HepG2 (cell line): ENCODE measurements around the gene PTF1A. TPM values are rescaled to one million over a fixed set of nuclear protein-coding genes. Genes with fewer than 3 reads are reported as not detected.

Source experiments
- ATAC-seq: fragments of 200-7000 bp; cut with Tn5 transposase; 3 replicates; pipeline ENCODE4 v1.9.1; 2020; ENCODE audit warnings: mild to moderate bottlenecking, moderate library complexity
- BruUV-seq: library from RNA; stranded (reverse); fragments of 400-500 nt; replicated peaks from 2 replicates; lab custom pipeline; 2021; lab: Mats Ljungman, UMichigan
- CTCF ChIA-PET: fragments of 300-600 bp; formaldehyde crosslinking; extraction: SDS; loops from one replicate; lab custom pipeline; 2021; ENCODE audit warnings: low total read pairs, inconsistent platforms, low intra/inter-chr PET ratio; lab: Yijun Ruan, JAX
- POLR2A ChIA-PET: fragments of 350-600 bp; sonication (Branson Sonifier 250); formaldehyde crosslinking; loops from one replicate; lab custom pipeline; 2020; ENCODE audit warnings: antibody characterized with exemption, inconsistent platforms; lab: Yijun Ruan, JAX
- DNase-seq: peaks from one replicate; pipeline ENCODE4 v3.0.0-alpha.2; 2015; ENCODE audit warnings: low spot score
- FAIRE-seq: peaks from 3 replicates; lab custom pipeline; 2011; peaks lifted over from hg19 to GRCh38; lab: Jason Lieb, UNC
- H2AFZ ChIP-seq: one replicate; pipeline ENCODE4 v1.6.1; 2011; ENCODE audit warnings: low read length, inconsistent platforms
- H3K27ac ChIP-seq: fragments of 300-600 bp; 3 replicates; pipeline ENCODE4 v1.8.0; 2011; ENCODE audit warnings: mixed run types, mild to moderate bottlenecking, mixed read lengths, low read length, inconsistent platforms; ENCODE audit not compliant: insufficient read depth; ENCODE audit errors: extremely low read length
- H3K27me3 ChIP-seq, 2 experiments: fragments of 200-600 bp in 1 of 2; 2 replicates in 1 of 2; 3 replicates in 1 of 2; pipeline versions ENCODE4 v1.6.0 to v1.8.0; 2011; ENCODE audit warnings: low read length in 2 of 2, mild to moderate bottlenecking in 2 of 2, moderate library complexity in 2 of 2, inconsistent platforms in 1 of 2; ENCODE audit not compliant: insufficient read depth in 2 of 2, control insufficient read depth in 1 of 2
- H3K36me3 ChIP-seq, 2 experiments: fragments of 200-600 bp in 1 of 2; replicated peaks in 1 of 2; 2 replicates in 1 of 2; 3 replicates in 1 of 2; pipeline versions ENCODE4 v1.5.1 to v1.8.0; 2011; ENCODE audit warnings: low read length in 2 of 2, inconsistent platforms in 1 of 2; ENCODE audit not compliant: insufficient read depth in 2 of 2, control insufficient read depth in 1 of 2
- H3K4me1 ChIP-seq: 2 replicates; pipeline ENCODE4 v1.5.1; 2012; ENCODE audit warnings: low read length, inconsistent platforms; ENCODE audit not compliant: insufficient read depth
- H3K4me2 ChIP-seq: 2 replicates; pipeline ENCODE4 v1.6.0; 2011; ENCODE audit warnings: low read depth, low read length, inconsistent platforms
- H3K4me3 ChIP-seq, 3 experiments: fragments of 200-600 bp in 1 of 3; sonication (generic), shearing (Covaris generic) in 1 of 3; replicated peaks in 1 of 3; 2 replicates each; pipeline ENCODE4 v1.5.1; 2011 to 2016; ENCODE audit warnings: low read length in 3 of 3, inconsistent platforms in 2 of 3, low read depth in 2 of 3, mild to moderate bottlenecking in 2 of 3, control low read depth in 1 of 3, mixed read lengths in 1 of 3; ENCODE audit not compliant: insufficient read depth in 1 of 3
- H3K79me2 ChIP-seq: one replicate; pipeline ENCODE4 v1.6.1; 2011; ENCODE audit warnings: low read length, inconsistent platforms; ENCODE audit not compliant: insufficient read depth
- H3K9ac ChIP-seq: 2 replicates; pipeline ENCODE4 v1.6.0; 2011; ENCODE audit warnings: mild to moderate bottlenecking, low read depth, low read length, inconsistent platforms; ENCODE audit not compliant: insufficient read depth
- H3K9me3 ChIP-seq: 2 replicates; pipeline ENCODE4 v1.5.1; 2012; ENCODE audit warnings: mild to moderate bottlenecking, low read length
- H4K20me1 ChIP-seq: 2 replicates; pipeline ENCODE4 v1.6.0; 2011; ENCODE audit warnings: inconsistent platforms, mild to moderate bottlenecking, low read length, moderate library complexity; ENCODE audit not compliant: insufficient read depth
- ELF3 ChIP-seq: IDR thresholded peaks from 2 replicates; pipeline ENCODE4 v1.6.1; 2016; ENCODE audit warnings: missing genetic modification reagents, missing compliant biosample characterization
- HES4 ChIP-seq: sonication (generic); formaldehyde crosslinking; IDR thresholded peaks from 2 replicates; pipeline ENCODE4 v1.9.0; 2021; ENCODE audit warnings: mild to moderate bottlenecking, missing genetic modification reagents, borderline replicate concordance
- MBD4 ChIP-seq: IDR thresholded peaks from 2 replicates; pipeline ENCODE4 v1.6.1; 2012; ENCODE audit warnings: low read length, inconsistent platforms, borderline replicate concordance
- MEF2D ChIP-seq: sonication (generic); formaldehyde crosslinking; IDR thresholded peaks from 2 replicates; pipeline ENCODE4 v1.5.1; 2020; ENCODE audit warnings: mild to moderate bottlenecking, missing genetic modification reagents
- NFE2 ChIP-seq: sonication (generic); formaldehyde crosslinking; IDR thresholded peaks from 2 replicates; pipeline ENCODE4 v1.4.0; 2020; ENCODE audit warnings: missing genetic modification reagents
- PHB2 ChIP-seq: fragments of 450-650 bp; IDR thresholded peaks from 2 replicates; pipeline ENCODE4 v1.6.1; 2018; ENCODE audit not compliant: partially characterized antibody
- POLR2G ChIP-seq: fragments of 200-400 bp; formaldehyde crosslinking; IDR thresholded peaks from 2 replicates; pipeline ENCODE4 v1.6.1; 2018; ENCODE audit warnings: mild to moderate bottlenecking, low read depth, low read length, moderate library complexity
- ZNF256 ChIP-seq: sonication (generic); formaldehyde crosslinking; conservative IDR thresholded peaks from 2 replicates; pipeline ENCODE4 v1.4.0; 2020; ENCODE audit warnings: missing genetic modification reagents
- ZNF281 ChIP-seq: sonication (generic); formaldehyde crosslinking; IDR thresholded peaks from 2 replicates; pipeline ENCODE4 v1.4.0; 2020; ENCODE audit warnings: missing genetic modification reagents, borderline replicate concordance
- WGBS: methylation state at CpG from one replicate; pipeline ENCODE4 v1.1.6; 2017; ENCODE audit warnings: low lambda C conversion rate; 5-methylcytosine and 5-hydroxymethylcytosine counted together
- in situ Hi-C: cut with HindIII; loops from 2 replicates; pipeline ENCODE4 v1.10.0; 2017; ENCODE audit warnings: low pct_unique_long_range_greater_than_20kb; ENCODE audit not compliant: extremely low pct_ligation_motif_present
- intact Hi-C: fragments of 100-400 bp; cut with micrococcal nuclease; formaldehyde crosslinking; loops from one replicate; pipeline ENCODE4 v1.10.0; 2022; ENCODE audit not compliant: unreplicated experiment
- polyA plus RNA-seq, 8 experiments: library from polyadenylated mRNA; depleted of rRNA in 3 of 8; stranded (reverse) in 7 of 8; unstranded in 1 of 8; fragments of >200 nt; fragmentation: Illumina TruSeq in 4 of 8; extraction: Trizol in 4 of 8; gene quantifications; 2 replicates each; pipeline versions ENCODE4 v1.2.1 to v1.2.3, GENCODE V29; 2011 to 2016; ENCODE audit warnings: low read depth in 4 of 8, missing spikeins in 1 of 8, mixed read lengths in 1 of 8; ENCODE audit not compliant: insufficient read depth in 1 of 8
- total RNA-seq, 5 experiments: library from RNA; depleted of rRNA; stranded (reverse); fragments of >200 nt; fragmentation: Illumina TruSeq; extraction: Trizol; gene quantifications; 2 replicates each; pipeline ENCODE4 v1.2.3, GENCODE V29; 2016; ENCODE audit warnings: low read depth in 1 of 5
- TF ChIP-seq, protein P1 (sequence below): fragments of 450-650 bp; IDR thresholded peaks from 2 replicates; pipeline ENCODE4 v1.6.1; 2016
- TF ChIP-seq, protein P2 (sequence below): sonication (generic); formaldehyde crosslinking; IDR thresholded peaks from 2 replicates; pipeline ENCODE4 v1.5.0; 2020; ENCODE audit warnings: mild to moderate bottlenecking, missing genetic modification reagents
- TF ChIP-seq, protein P3 (sequence below): sonication (generic); formaldehyde crosslinking; IDR thresholded peaks from 2 replicates; pipeline ENCODE4 v1.5.0; 2020; ENCODE audit warnings: mild to moderate bottlenecking, missing genetic modification reagents
- TF ChIP-seq, protein P4 (sequence below): sonication (generic); formaldehyde crosslinking; IDR thresholded peaks from 2 replicates; pipeline ENCODE4 v1.4.0; 2020; ENCODE audit warnings: mild to moderate bottlenecking, missing genetic modification reagents
- TF ChIP-seq, protein P5 (sequence below): sonication (generic); formaldehyde crosslinking; IDR thresholded peaks from 2 replicates; pipeline ENCODE4 v1.4.0; 2020; ENCODE audit warnings: missing genetic modification reagents, borderline replicate concordance

The PTF1A gene
- total and polyA plus RNA-seq, 2 of the 13 experiments (the other 11 are each of a cell fraction or from before 2014, with no cell fraction given), result not detected

- intact Hi-C loops (no loop called here), in situ Hi-C loops (no loop called here)
- CTCF ChIA-PET, result no interaction called here
- H2AFZ ChIP-seq, result no peak overlapping the region
- POLR2A ChIA-PET, result no interaction called here
- BruUV-seq, result no TSS peak
- H3K36me3 ChIP-seq, result no peaks in the 10 kb centered on the region
- FAIRE-seq (no peak), DNase-seq (no peak), ATAC-seq (no peak)
- no peaks in the 10 kb centered on the region for H4K20me1 ChIP-seq
- H3K9ac ChIP-seq, result no peak overlapping the region
- H3K27me3 ChIP-seq, result peaks cover 1 to 67% of the 10 kb centered on the region in 2 experiments; a peak in 3 of 5 replicates
- peaks cover 14% of the 10 kb centered on the region for H3K4me1 ChIP-seq
- no peaks in the 10 kb centered on the region for H3K79me2 ChIP-seq
- no peak overlapping the region for H3K27ac ChIP-seq
- WGBS, result 37% methylated on average over 3 of the region's 3 CpGs
- no peaks in the 10 kb centered on the region for H3K9me3 ChIP-seq
- H3K4me3 ChIP-seq, result no peak overlapping the region
- no peak overlapping the region for H3K4me2 ChIP-seq
- TF ChIP-seq, protein P1, sequence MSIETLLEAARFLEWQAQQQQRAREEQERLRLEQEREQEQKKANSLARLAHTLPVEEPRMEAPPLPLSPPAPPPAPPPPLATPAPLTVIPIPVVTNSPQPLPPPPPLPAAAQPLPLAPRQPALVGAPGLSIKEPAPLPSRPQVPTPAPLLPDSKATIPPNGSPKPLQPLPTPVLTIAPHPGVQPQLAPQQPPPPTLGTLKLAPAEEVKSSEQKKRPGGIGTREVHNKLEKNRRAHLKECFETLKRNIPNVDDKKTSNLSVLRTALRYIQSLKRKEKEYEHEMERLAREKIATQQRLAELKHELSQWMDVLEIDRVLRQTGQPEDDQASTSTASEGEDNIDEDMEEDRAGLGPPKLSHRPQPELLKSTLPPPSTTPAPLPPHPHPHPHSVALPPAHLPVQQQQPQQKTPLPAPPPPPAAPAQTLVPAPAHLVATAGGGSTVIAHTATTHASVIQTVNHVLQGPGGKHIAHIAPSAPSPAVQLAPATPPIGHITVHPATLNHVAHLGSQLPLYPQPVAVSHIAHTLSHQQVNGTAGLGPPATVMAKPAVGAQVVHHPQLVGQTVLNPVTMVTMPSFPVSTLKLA, result no peak
- TF ChIP-seq ZNF281 (CRISPR knock-in tag) (no peak), ELF3 (no peak), NFE2 (CRISPR knock-in tag) (no peak), MBD4 (no peak), ZNF256 (CRISPR knock-in tag) (no peak), HES4 (CRISPR knock-in tag) (no peak), PHB2 (no peak), POLR2G (no peak), MEF2D (CRISPR knock-in tag) (no peak)
- TF ChIP-seq, protein P2, sequence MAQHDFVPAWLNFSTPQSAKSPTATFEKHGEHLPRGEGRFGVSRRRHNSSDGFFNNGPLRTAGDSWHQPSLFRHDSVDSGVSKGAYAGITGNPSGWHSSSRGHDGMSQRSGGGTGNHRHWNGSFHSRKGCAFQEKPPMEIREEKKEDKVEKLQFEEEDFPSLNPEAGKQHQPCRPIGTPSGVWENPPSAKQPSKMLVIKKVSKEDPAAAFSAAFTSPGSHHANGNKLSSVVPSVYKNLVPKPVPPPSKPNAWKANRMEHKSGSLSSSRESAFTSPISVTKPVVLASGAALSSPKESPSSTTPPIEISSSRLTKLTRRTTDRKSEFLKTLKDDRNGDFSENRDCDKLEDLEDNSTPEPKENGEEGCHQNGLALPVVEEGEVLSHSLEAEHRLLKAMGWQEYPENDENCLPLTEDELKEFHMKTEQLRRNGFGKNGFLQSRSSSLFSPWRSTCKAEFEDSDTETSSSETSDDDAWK (CRISPR knock-in tag), result no peak
- TF ChIP-seq, protein P3, sequence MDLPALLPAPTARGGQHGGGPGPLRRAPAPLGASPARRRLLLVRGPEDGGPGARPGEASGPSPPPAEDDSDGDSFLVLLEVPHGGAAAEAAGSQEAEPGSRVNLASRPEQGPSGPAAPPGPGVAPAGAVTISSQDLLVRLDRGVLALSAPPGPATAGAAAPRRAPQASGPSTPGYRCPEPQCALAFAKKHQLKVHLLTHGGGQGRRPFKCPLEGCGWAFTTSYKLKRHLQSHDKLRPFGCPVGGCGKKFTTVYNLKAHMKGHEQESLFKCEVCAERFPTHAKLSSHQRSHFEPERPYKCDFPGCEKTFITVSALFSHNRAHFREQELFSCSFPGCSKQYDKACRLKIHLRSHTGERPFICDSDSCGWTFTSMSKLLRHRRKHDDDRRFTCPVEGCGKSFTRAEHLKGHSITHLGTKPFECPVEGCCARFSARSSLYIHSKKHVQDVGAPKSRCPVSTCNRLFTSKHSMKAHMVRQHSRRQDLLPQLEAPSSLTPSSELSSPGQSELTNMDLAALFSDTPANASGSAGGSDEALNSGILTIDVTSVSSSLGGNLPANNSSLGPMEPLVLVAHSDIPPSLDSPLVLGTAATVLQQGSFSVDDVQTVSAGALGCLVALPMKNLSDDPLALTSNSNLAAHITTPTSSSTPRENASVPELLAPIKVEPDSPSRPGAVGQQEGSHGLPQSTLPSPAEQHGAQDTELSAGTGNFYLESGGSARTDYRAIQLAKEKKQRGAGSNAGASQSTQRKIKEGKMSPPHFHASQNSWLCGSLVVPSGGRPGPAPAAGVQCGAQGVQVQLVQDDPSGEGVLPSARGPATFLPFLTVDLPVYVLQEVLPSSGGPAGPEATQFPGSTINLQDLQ (CRISPR knock-in tag), result no peak
- TF ChIP-seq, protein P4, sequence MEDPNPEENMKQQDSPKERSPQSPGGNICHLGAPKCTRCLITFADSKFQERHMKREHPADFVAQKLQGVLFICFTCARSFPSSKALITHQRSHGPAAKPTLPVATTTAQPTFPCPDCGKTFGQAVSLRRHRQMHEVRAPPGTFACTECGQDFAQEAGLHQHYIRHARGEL (CRISPR knock-in tag), result no peak
- TF ChIP-seq, protein P5, sequence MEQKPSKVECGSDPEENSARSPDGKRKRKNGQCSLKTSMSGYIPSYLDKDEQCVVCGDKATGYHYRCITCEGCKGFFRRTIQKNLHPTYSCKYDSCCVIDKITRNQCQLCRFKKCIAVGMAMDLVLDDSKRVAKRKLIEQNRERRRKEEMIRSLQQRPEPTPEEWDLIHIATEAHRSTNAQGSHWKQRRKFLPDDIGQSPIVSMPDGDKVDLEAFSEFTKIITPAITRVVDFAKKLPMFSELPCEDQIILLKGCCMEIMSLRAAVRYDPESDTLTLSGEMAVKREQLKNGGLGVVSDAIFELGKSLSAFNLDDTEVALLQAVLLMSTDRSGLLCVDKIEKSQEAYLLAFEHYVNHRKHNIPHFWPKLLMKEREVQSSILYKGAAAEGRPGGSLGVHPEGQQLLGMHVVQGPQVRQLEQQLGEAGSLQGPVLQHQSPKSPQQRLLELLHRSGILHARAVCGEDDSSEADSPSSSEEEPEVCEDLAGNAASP (CRISPR knock-in tag), result no peak
Observed at GRCh38 chr10:23196915-23197314, 4.8 kb downstream of the PTF1A start.
